WTC11 (cell line): ENCODE measurements around the gene CSNK1A1. TPM values are rescaled to one million over a fixed set of nuclear protein-coding genes. Genes with fewer than 3 reads are reported as not detected.

ENCODE experiments used
- ATAC-seq: fragments of 200-7000 bp; cut with Tn5 transposase; 2 replicates; pipeline ENCODE4 v1.10.0; 2021; ENCODE audit warnings: mild to moderate bottlenecking, moderate library complexity
- CTCF ChIA-PET: fragments of 300-600 bp; sonication (Branson Sonifier 250); formaldehyde crosslinking; loops from one replicate; lab custom pipeline; 2021; ENCODE audit warnings: antibody characterized with exemption; lab: Charles Lee
- POLR2A ChIA-PET: fragments of 350-600 bp; sonication (Branson Sonifier 250); formaldehyde crosslinking; loops from one replicate; lab custom pipeline; 2021; ENCODE audit warnings: antibody characterized with exemption; lab: Charles Lee
- DNase-seq: peaks from one replicate; pipeline ENCODE4 v3.0.0; 2021; ENCODE audit warnings: low spot score
- H3K27ac Mint-ChIP-seq: 2 replicates; pipeline ENCODE4 v1.8.0; 2021; ENCODE audit warnings: mixed read lengths
- H3K27me3 Mint-ChIP-seq: 2 replicates; pipeline ENCODE4 v1.8.0; 2021; ENCODE audit warnings: low read depth, mild to moderate bottlenecking, moderate library complexity, mixed read lengths
- H3K36me3 Mint-ChIP-seq: 2 replicates; pipeline ENCODE4 v1.8.0; 2021; ENCODE audit warnings: mixed read lengths
- H3K4me1 Mint-ChIP-seq: 2 replicates; pipeline ENCODE4 v1.8.0; 2022; ENCODE audit warnings: mixed read lengths
- H3K4me3 Mint-ChIP-seq: 2 replicates; pipeline ENCODE4 v1.8.0; 2021; ENCODE audit warnings: mild to moderate bottlenecking, moderate library complexity, mixed read lengths
- H3K9me3 Mint-ChIP-seq: 2 replicates; pipeline ENCODE4 v1.8.0; 2021; ENCODE audit warnings: mixed read lengths
- ELF4 ChIP-seq: sonication (generic); formaldehyde crosslinking; IDR thresholded peaks from 2 replicates; pipeline ENCODE4 v1.8.1; 2022; ENCODE audit warnings: low read depth, mild to moderate bottlenecking, moderate library complexity, missing genetic modification reagents
- ERG ChIP-seq: fragments of 250-450 bp; sonication (Bioruptor Pico); IDR thresholded peaks from 2 replicates; pipeline ENCODE4 v1.8.0; 2021; ENCODE audit warnings: mild to moderate bottlenecking
- FOXK1 ChIP-seq: sonication (generic); formaldehyde crosslinking; IDR thresholded peaks from 2 replicates; pipeline ENCODE4 v1.8.0; 2022; ENCODE audit warnings: mild to moderate bottlenecking, moderate library complexity, missing genetic modification reagents
- GRHL2 ChIP-seq: fragments of 250-450 bp; sonication (Bioruptor Pico); IDR thresholded peaks from 2 replicates; pipeline ENCODE4 v1.8.0; 2022; ENCODE audit warnings: mild to moderate bottlenecking, moderate library complexity; ENCODE audit not compliant: insufficient replicate concordance, severe bottlenecking
- IRF1 ChIP-seq: sonication (generic); formaldehyde crosslinking; IDR thresholded peaks from 2 replicates; pipeline ENCODE4 v1.8.0; 2023; ENCODE audit warnings: missing genetic modification reagents
- JAZF1 ChIP-seq: fragments of 250-450 bp; sonication (Bioruptor Pico); IDR thresholded peaks from 2 replicates; pipeline ENCODE4 v1.9.0; 2021; ENCODE audit warnings: moderate library complexity, mild to moderate bottlenecking, inconsistent platforms
- KAT7 ChIP-seq: sonication (generic); formaldehyde crosslinking; IDR thresholded peaks from 2 replicates; pipeline ENCODE4 v1.8.1; 2023; ENCODE audit warnings: missing genetic modification reagents, mild to moderate bottlenecking, borderline replicate concordance
- MXD4 ChIP-seq: fragments of 250-450 bp; sonication (Bioruptor Pico); IDR thresholded peaks from 2 replicates; pipeline ENCODE4 v1.8.0; 2021; ENCODE audit warnings: mild to moderate bottlenecking, moderate library complexity, borderline replicate concordance
- MYBL2 ChIP-seq: sonication (generic); formaldehyde crosslinking; IDR thresholded peaks from 2 replicates; pipeline ENCODE4 v1.8.1; 2023; ENCODE audit warnings: mild to moderate bottlenecking, moderate library complexity, missing genetic modification reagents
- PRRX2 ChIP-seq: fragments of 250-450 bp; sonication (Bioruptor Pico); IDR thresholded peaks from 2 replicates; pipeline ENCODE4 v1.8.0; 2021; ENCODE audit warnings: mild to moderate bottlenecking
- SMAD3 ChIP-seq: sonication (generic); formaldehyde crosslinking; IDR thresholded peaks from 2 replicates; pipeline ENCODE4 v1.8.0; 2022; ENCODE audit warnings: missing genetic modification reagents, mild to moderate bottlenecking, borderline replicate concordance
- SMAD4 ChIP-seq: sonication (generic); formaldehyde crosslinking; IDR thresholded peaks from 2 replicates; pipeline ENCODE4 v1.8.0; 2022; ENCODE audit warnings: mild to moderate bottlenecking, missing genetic modification reagents
- SP1 ChIP-seq: sonication (generic); formaldehyde crosslinking; conservative IDR thresholded peaks from 2 replicates; pipeline ENCODE4 v1.8.1; 2022; ENCODE audit warnings: missing genetic modification reagents
- TEAD4 ChIP-seq: sonication (generic); formaldehyde crosslinking; IDR thresholded peaks from 2 replicates; pipeline ENCODE4 v1.8.0; 2022; ENCODE audit warnings: mild to moderate bottlenecking, missing genetic modification reagents
- ZBTB21 ChIP-seq: sonication (generic); formaldehyde crosslinking; IDR thresholded peaks from 2 replicates; pipeline ENCODE4 v1.8.1; 2023; ENCODE audit warnings: mild to moderate bottlenecking, missing genetic modification reagents, borderline replicate concordance
- ZNF138 ChIP-seq: sonication (generic); formaldehyde crosslinking; conservative IDR thresholded peaks from 2 replicates; pipeline ENCODE4 v1.8.1; 2022; ENCODE audit warnings: mild to moderate bottlenecking, moderate library complexity, missing genetic modification reagents
- ZNF263 ChIP-seq: sonication (generic); formaldehyde crosslinking; IDR thresholded peaks from 2 replicates; pipeline ENCODE4 v1.8.1; 2022; ENCODE audit warnings: low read depth, mild to moderate bottlenecking, moderate library complexity, missing genetic modification reagents
- ZNF317 ChIP-seq: sonication (generic); formaldehyde crosslinking; IDR thresholded peaks from 2 replicates; pipeline ENCODE4 v1.8.1; 2023; ENCODE audit warnings: low read depth, mild to moderate bottlenecking, moderate library complexity, missing genetic modification reagents, borderline replicate concordance
- total RNA-seq: library from RNA; stranded (reverse); gene quantifications from 3 replicates; pipeline ENCODE4 v1.2.3, GENCODE V29; 2021
- TF ChIP-seq, protein P1 (sequence below): sonication (generic); formaldehyde crosslinking; conservative IDR thresholded peaks from 2 replicates; pipeline ENCODE4 v1.8.1; 2022; ENCODE audit warnings: mild to moderate bottlenecking, missing genetic modification reagents
- TF ChIP-seq, protein P2 (sequence below): sonication (generic); formaldehyde crosslinking; IDR thresholded peaks from 2 replicates; pipeline ENCODE4 v1.8.1; 2023; ENCODE audit warnings: mild to moderate bottlenecking, moderate library complexity, missing genetic modification reagents
- TF ChIP-seq, protein P3 (sequence below): fragments of 250-450 bp; sonication (Bioruptor Pico); IDR thresholded peaks from 2 replicates; pipeline ENCODE4 v2.1.2; 2022; ENCODE audit warnings: mild to moderate bottlenecking, moderate library complexity
- TF ChIP-seq, protein P4 (sequence below): sonication (generic); formaldehyde crosslinking; IDR thresholded peaks from 2 replicates; pipeline ENCODE4 v1.8.1; 2022; ENCODE audit warnings: low read depth, mild to moderate bottlenecking, moderate library complexity, missing genetic modification reagents, borderline replicate concordance
- TF ChIP-seq, protein P5 (sequence below): fragments of 250-450 bp; sonication (Bioruptor Pico); IDR thresholded peaks from 2 replicates; pipeline ENCODE4 v1.9.0; 2021; ENCODE audit warnings: mild to moderate bottlenecking

CSNK1A1 gene
- total RNA-seq, 1 experiment from 2014 or later = 276 TPM

GRCh38 chr5:149486726-149487635 is 64.3 kb downstream of the CSNK1A1 start:
- Mint-ChIP-seq H3K4me1 (peaks cover 5% of the 10 kb centered on the region), H3K27me3 (no peaks in the 10 kb centered on the region), H3K27ac (no peak overlapping the region), H3K36me3 (no peaks in the 10 kb centered on the region), H3K4me3 (no peak overlapping the region)
- CTCF ChIA-PET = interaction anchor here (0.8 to 2.0 kb wide), 4 partner anchors 39 to 78 kb away, joined by 3 to 7 read pairs (median 4); no protein-coding TSS in a partner anchor
- ATAC-seq = no peak
- TF ChIP-seq ZNF317 (no peak), SP1 (CRISPR knock-in tag) (no peak), JAZF1 (CRISPR knock-in tag) (no peak), MXD4 (no peak), SMAD3 (CRISPR knock-in tag) (no peak), TEAD4 (CRISPR knock-in tag) (no peak), GRHL2 (no peak)
- TF ChIP-seq, protein P1, sequence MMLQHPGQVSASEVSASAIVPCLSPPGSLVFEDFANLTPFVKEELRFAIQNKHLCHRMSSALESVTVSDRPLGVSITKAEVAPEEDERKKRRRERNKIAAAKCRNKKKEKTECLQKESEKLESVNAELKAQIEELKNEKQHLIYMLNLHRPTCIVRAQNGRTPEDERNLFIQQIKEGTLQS (CRISPR knock-in tag) = no peak
- TF ChIP-seq, protein P2, sequence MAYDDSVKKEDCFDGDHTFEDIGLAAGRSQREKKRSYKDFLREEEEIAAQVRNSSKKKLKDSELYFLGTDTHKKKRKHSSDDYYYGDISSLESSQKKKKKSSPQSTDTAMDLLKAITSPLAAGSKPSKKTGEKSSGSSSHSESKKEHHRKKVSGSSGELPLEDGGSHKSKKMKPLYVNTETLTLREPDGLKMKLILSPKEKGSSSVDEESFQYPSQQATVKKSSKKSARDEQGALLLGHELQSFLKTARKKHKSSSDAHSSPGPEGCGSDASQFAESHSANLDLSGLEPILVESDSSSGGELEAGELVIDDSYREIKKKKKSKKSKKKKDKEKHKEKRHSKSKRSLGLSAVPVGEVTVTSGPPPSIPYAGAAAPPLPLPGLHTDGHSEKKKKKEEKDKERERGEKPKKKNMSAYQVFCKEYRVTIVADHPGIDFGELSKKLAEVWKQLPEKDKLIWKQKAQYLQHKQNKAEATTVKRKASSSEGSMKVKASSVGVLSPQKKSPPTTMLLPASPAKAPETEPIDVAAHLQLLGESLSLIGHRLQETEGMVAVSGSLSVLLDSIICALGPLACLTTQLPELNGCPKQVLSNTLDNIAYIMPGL (CRISPR knock-in tag) = no peak
- TF ChIP-seq, all 79 proteins: peak for 0
- H3K9me3 Mint-ChIP-seq = no peaks in the 10 kb centered on the region
- no peak for DNase-seq
- POLR2A ChIA-PET = no interaction called here

GRCh38 chr5:149485655-149486615 is 65.3 kb downstream of the CSNK1A1 start:
- Mint-ChIP-seq H3K27ac (no peak overlapping the region), H3K4me1 (no peaks in the 10 kb centered on the region; the same call in 1 of the 2 replicates), H3K36me3 (no peaks in the 10 kb centered on the region), H3K27me3 (no peaks in the 10 kb centered on the region), H3K4me3 (no peak overlapping the region), H3K9me3 (no peaks in the 10 kb centered on the region)
- ChIA-PET POLR2A (interaction anchor here (0.7 kb wide), 1 partner anchor 8 kb away, joined by 4 read pairs; no protein-coding TSS in a partner anchor), CTCF (interaction anchor here (1.5 to 2.0 kb wide), 3 partner anchors 38 to 79 kb away, joined by 4 to 7 read pairs (median 5); no protein-coding TSS in a partner anchor)
- ATAC-seq (no peak), DNase-seq (no peak)
- TF ChIP-seq ZNF263 (CRISPR knock-in tag) (no peak), MYBL2 (CRISPR knock-in tag) (no peak), ERG (CRISPR knock-in tag) (no peak), ZBTB21 (CRISPR knock-in tag) (no peak), SMAD4 (no peak), KAT7 (CRISPR knock-in tag) (no peak), IRF1 (CRISPR knock-in tag) (no peak), ELF4 (no peak), PRRX2 (CRISPR knock-in tag) (no peak), FOXK1 (CRISPR knock-in tag) (no peak), ZNF138 (CRISPR knock-in tag) (no peak)
- TF ChIP-seq, protein P3, sequence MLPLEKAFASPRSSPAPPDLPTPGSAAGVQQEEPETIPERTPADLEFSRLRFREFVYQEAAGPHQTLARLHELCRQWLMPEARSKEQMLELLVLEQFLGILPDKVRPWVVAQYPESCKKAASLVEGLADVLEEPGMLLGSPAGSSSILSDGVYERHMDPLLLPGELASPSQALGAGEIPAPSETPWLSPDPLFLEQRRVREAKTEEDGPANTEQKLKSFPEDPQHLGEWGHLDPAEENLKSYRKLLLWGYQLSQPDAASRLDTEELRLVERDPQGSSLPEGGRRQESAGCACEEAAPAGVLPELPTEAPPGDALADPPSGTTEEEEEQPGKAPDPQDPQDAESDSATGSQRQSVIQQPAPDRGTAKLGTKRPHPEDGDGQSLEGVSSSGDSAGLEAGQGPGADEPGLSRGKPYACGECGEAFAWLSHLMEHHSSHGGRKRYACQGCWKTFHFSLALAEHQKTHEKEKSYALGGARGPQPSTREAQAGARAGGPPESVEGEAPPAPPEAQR = no peak
- TF ChIP-seq, protein P4, sequence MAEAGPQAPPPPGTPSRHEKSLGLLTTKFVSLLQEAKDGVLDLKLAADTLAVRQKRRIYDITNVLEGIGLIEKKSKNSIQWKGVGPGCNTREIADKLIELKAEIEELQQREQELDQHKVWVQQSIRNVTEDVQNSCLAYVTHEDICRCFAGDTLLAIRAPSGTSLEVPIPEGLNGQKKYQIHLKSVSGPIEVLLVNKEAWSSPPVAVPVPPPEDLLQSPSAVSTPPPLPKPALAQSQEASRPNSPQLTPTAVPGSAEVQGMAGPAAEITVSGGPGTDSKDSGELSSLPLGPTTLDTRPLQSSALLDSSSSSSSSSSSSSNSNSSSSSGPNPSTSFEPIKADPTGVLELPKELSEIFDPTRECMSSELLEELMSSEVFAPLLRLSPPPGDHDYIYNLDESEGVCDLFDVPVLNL = no peak
- TF ChIP-seq, protein P5, sequence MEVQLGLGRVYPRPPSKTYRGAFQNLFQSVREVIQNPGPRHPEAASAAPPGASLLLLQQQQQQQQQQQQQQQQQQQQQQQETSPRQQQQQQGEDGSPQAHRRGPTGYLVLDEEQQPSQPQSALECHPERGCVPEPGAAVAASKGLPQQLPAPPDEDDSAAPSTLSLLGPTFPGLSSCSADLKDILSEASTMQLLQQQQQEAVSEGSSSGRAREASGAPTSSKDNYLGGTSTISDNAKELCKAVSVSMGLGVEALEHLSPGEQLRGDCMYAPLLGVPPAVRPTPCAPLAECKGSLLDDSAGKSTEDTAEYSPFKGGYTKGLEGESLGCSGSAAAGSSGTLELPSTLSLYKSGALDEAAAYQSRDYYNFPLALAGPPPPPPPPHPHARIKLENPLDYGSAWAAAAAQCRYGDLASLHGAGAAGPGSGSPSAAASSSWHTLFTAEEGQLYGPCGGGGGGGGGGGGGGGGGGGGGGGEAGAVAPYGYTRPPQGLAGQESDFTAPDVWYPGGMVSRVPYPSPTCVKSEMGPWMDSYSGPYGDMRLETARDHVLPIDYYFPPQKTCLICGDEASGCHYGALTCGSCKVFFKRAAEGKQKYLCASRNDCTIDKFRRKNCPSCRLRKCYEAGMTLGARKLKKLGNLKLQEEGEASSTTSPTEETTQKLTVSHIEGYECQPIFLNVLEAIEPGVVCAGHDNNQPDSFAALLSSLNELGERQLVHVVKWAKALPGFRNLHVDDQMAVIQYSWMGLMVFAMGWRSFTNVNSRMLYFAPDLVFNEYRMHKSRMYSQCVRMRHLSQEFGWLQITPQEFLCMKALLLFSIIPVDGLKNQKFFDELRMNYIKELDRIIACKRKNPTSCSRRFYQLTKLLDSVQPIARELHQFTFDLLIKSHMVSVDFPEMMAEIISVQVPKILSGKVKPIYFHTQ (CRISPR knock-in tag) = no peak
